NCI-H226 (cell line): ENCODE results near the gene ZAR1.
"Not testable (repeated sequence)": the region's sequence is repeated elsewhere in the genome, so short reads cannot be mapped to it uniquely, and the experiment has no call there.

Source experiments
- DNase-seq: peaks from one replicate; pipeline ENCODE4 v3.0.0-alpha.2; 2015

ZAR1 gene

DNA sequence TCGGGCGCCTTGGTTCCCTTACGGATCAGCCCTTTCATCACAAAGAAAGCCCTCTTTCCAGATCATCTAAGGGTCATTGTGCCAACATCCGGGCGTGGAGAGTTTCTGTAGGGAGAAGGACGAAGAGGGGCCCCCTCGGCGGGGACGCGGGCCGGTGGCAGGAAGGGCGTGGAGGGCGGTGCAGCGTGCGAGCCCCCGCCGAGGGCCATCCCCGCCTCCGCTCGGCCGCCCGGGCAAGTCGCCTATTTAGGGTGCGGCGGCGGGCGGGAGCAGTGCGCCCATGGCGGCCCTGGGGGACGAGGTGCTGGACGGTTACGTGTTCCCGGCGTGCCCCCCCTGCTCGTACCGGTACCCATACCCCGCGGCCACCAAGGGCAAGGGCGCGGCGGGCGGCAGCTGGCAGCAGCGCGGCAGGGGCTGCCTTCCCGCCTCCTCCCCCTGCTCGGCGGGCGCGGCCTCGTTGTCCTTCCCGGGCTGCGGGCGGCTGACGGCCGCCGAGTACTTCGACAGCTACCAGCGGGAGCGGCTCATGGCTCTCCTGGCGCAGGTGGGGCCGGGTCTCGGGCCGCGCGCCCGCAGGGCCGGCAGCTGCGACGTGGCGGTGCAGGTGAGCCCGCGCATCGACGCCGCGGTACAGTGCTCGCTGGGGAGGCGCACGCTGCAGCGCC is at the start of gene ZAR1:
TSS of gene ZAR1 (plus strand) at position 241 of the 668 bp plus-strand sequence. CDS start at position 281, 40 bp downstream.
- DNase-seq: no peak

- DNase-seq: not testable (repeated sequence)
These were observed 49.1 kb upstream of the ZAR1 start for GRCh38 chr4:48440914-48441313.

DNA sequence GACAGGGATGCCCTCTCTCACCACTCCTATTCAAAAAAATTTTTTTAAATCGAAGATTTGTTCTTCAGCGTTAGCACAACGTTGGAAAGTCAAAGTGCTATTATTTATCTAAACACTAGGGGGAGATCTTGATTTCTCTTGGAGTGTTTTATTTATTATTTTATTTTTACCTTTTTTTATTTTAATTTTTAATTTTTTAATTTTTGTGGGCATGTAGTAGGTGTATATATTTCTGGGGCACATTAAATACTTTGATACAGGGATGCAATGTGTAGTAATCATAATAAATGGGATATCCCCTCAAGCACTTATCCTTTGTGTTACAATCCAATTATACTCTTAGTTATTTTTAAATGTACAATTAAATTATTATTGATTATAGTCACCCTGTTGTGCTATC is 44.3 kb upstream of the ZAR1 start:
- DNase-seq: no peak

DNA sequence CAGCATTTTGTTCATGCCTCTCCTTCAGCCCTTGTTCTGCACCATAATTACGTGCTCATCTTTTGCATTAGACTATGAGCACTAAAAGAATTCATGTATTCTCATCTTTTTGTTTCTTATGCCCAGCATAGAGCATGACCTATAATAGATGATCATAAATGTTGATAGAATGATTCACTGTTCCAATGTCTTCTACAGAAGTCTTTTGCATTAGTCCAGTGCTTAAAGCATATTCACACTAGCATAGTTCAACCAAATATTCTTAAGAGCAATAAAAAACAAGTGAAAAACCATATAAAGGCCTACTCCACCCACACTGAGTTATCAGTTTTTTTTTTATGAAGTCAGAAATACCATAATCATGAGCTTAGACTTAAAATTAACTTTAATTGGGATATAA is 43.4 kb upstream of the ZAR1 start:
- DNase-seq: no peak

- no peak for DNase-seq
These were observed 40.9 kb upstream of the ZAR1 start for GRCh38 chr4:48449151-48449550.

- no peak for DNase-seq
These were observed 39.3 kb upstream of the ZAR1 start for GRCh38 chr4:48450740-48451139.

DNA sequence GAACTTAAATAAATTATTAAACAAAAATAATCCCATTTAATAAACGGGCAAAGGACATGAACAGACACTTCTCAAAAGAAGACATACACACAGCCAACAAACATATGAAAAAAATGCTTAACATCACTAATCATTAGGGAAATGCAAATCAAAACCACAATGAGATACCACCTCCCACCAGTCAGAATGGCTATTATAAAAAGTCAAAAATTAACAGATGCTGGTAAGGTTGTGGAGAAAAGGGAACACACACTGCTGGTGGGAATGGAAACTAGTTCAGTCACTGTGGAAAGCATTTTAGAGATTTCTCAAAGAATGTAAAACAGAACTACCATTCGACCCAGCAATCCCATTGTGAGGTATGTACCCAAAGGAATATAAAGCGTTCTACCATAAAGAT is 38.4 kb upstream of the ZAR1 start:
- not testable (repeated sequence) for DNase-seq

- DNase-seq: no peak
These were observed 35.5 kb upstream of the ZAR1 start for GRCh38 chr4:48454591-48454990.

DNA sequence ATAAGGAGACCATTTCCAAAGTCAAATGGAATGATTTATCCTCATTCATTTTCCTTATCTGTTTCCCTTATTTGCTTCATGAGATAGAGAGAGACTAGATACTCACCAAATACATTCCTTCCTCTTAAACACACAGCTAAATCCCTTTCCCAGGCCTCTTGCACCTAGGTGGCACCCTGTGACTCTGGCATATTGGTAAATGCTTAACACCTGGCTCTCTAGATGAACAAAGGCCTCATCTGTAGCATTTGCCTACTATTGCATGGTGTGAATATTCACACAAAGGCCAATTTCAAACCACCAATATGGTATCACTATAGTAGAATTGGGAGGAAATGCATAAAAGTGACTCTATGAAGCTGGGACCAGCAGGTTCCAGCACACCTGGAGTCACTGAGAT is 29.1 kb upstream of the ZAR1 start:
- no peak for DNase-seq

- DNase-seq: no peak
These were observed 27.7 kb upstream of the ZAR1 start for GRCh38 chr4:48462363-48462762.

DNA sequence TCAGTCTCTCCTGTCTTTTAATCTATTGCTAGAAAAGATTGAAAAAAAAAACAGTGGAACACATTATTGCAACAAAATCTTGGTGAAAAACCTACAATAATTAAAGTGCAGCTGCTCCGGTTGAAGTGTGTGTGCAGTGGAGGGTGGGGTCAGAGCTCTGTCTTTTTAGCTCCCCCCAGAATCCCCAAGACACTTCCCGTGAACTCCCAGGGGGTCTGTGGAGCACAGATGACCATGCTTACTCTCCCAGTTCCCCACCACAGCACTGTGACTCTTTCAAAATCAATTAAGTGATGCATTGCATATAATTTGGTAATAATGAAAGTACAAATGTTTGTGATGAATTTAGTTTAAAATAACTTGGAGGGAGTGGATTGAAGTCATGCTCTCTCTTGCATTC is 22.6 kb upstream of the ZAR1 start:
- DNase-seq: no peak

GRCh38 chr4:48467891-48468290 is 22.2 kb upstream of the ZAR1 start:
- no peak for DNase-seq

GRCh38 chr4:48470137-48470536 is 19.9 kb upstream of the ZAR1 start:
- no peak for DNase-seq

DNA sequence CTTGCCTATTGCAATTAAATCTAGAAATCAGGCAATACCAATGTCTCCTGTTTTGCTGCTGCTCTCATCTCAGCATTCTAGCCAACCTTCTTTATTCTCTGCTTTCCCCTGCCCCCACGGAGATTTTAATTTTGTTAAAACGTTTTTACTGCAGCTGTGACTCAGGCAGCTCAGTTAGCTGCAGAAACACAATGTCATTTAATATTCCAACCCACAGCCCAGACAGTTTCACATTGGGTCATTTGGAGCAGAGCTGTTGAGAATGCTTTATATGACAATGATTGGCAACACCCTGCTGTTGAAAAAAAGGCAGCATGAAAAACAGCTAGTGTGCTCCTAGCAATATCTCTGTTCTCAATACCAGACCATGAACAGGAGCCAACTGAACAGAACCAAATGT is 19.5 kb upstream of the ZAR1 start:
- DNase-seq: no peak

GRCh38 chr4:48472794-48473193 is 17.3 kb upstream of the ZAR1 start:
- no peak for DNase-seq

DNA sequence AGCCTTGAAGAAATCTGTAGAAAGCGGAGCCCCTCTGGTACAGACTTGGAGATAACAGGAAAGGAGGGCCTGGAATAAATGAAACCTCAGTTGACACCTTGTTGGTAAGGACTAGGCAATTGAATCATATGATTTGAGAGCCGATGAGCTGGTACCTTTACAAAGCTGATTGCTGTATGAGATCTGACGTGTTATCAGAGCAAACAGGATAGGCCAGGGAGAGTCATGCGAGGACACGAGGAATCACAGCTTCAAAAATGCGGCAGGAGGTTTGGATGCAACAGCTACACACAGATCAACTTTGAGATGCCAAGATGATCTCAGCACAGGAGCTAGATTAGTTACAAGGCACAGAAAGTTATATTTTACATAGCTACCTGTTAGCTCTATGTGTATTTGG is 14.3 kb upstream of the ZAR1 start:
- DNase-seq: no peak

DNA sequence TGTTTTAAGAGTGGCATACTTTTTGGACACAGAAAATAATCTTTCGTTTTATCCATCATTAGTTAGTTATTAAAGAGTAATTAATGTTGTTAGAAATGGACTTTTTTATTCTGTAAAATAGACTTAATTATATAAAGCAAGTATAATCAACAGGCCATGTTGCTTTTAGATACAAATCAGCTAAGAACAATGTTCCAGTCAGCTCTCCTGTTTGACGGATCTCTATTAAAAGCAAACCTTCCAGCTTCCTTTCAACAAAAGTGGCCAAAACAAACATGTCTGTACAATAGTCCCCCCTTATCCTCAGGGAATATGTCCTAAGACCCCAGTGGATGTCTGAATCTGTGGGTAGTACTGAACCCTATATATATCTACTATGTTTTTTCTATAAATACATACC is 11.8 kb upstream of the ZAR1 start:
- no peak for DNase-seq

- no peak for DNase-seq
These were observed 8.5 kb upstream of the ZAR1 start for GRCh38 chr4:48481581-48481980.

- no peak for DNase-seq
These were observed 6.9 kb upstream of the ZAR1 start, which contains the start of gene SLC10A4 for GRCh38 chr4:48483006-48483776. Gene SLC10A4, plus strand, starts transcription at chr4:48483343. Its CDS starts 219 bp downstream, at chr4:48483562.

- no peak for DNase-seq
These were observed 6.1 kb upstream of the ZAR1 start for GRCh38 chr4:48483777-48484493.

GRCh38 chr4:48484494-48485168 is 5.4 kb upstream of the ZAR1 start:
- DNase-seq: no peak

GRCh38 chr4:48489683-48490011 is 405 bp upstream of the ZAR1 start:
- DNase-seq: no peak
